ENCODE results near the gene PLAAT2.
A peak's percentile ranks its signal among the peaks of the same experiment; 100 is the strongest.
"Not testable (repeated sequence)": the region's sequence is repeated elsewhere in the genome, so short reads cannot be mapped to it uniquely, and the experiment has no call there.

PLAAT2 gene

GRCh38 chr11:63547061-63547460 is 16.1 kb downstream of the PLAAT2 start:
- DNase-seq, result no peak

GRCh38 chr11:63543711-63544110 is 19.5 kb downstream of the PLAAT2 start:
- DNase-seq, result no peak

GRCh38 chr11:63542506-63542905 is 20.7 kb downstream of the PLAAT2 start:
- not testable (repeated sequence) for DNase-seq

GRCh38 chr11:63537293-63538101 is 25.7 kb downstream of the PLAAT2 start:
- DNase-seq, result no peak

GRCh38 chr11:63536669-63537292 is 26.4 kb downstream of the PLAAT2 start, which contains the start of gene PLAAT4:
TSS of gene PLAAT4 (plus strand) at chr11:63536808. CDS start at chr11:63536869, 61 bp downstream.
- peak; percentile 52 for DNase-seq

- DNase-seq, result peak; percentile 21
Observed at GRCh38 chr11:63535734-63536133, 27.4 kb downstream of the PLAAT2 start.

GRCh38 chr11:63534895-63535461 is 28.2 kb downstream of the PLAAT2 start:
- no peak for DNase-seq

GRCh38 chr11:63534076-63534475 is 29.1 kb downstream of the PLAAT2 start:
- DNase-seq, result no peak

- no peak for DNase-seq
Observed at GRCh38 chr11:63532799-63533475, 30.2 kb downstream of the PLAAT2 start.

- no peak for DNase-seq
Observed at GRCh38 chr11:63532117-63532516, 31.1 kb downstream of the PLAAT2 start.

- DNase-seq, result peak; percentile 68
Observed at GRCh38 chr11:63531074-63531792, 31.9 kb downstream of the PLAAT2 start.

GRCh38 chr11:63530021-63530420 is 33.2 kb downstream of the PLAAT2 start:
- no peak for DNase-seq

GRCh38 chr11:63529373-63529772 is 33.8 kb downstream of the PLAAT2 start:
- DNase-seq, result not testable (repeated sequence)

GRCh38 chr11:63528729-63529278 is 34.4 kb downstream of the PLAAT2 start:
- not testable (repeated sequence) for DNase-seq

GRCh38 chr11:63528156-63528555 is 35.0 kb downstream of the PLAAT2 start:
- not testable (repeated sequence) for DNase-seq

- DNase-seq, result no peak
Observed at GRCh38 chr11:63527667-63528066, 35.5 kb downstream of the PLAAT2 start.

GRCh38 chr11:63523151-63523550 is 40.0 kb downstream of the PLAAT2 start:
- DNase-seq, result no peak

- DNase-seq, result no peak
Observed at GRCh38 chr11:63521896-63522295, 41.3 kb downstream of the PLAAT2 start.

GRCh38 chr11:63520606-63521170 is 42.5 kb downstream of the PLAAT2 start:
- no peak for DNase-seq

GRCh38 chr11:63518548-63518947 is 44.6 kb downstream of the PLAAT2 start:
- DNase-seq, result peak; percentile 81

GRCh38 chr11:63517156-63517555 is 46.0 kb downstream of the PLAAT2 start:
- peak; percentile 92 for DNase-seq

GRCh38 chr11:63516109-63516508 is 47.1 kb downstream of the PLAAT2 start:
- no peak for DNase-seq

All from hematopoietic multipotent progenitor cell treated with erythropoietin and hydrocortisone succinate and interleukin-3 and kit ligand, for 4 days (in vitro differentiated cells).